OCI-LY3 (cell line): Measurements from ENCODE around the gene PPP2R5C.

Experiments
- EZH2phosphoT487 ChIP-seq: fragments of 200-600 bp; shearing (Covaris generic); IDR thresholded peaks from 2 replicates; pipeline ENCODE4 v1.6.1; 2018; ENCODE audit warnings: antibody characterized with exemption, mixed run types, low read depth
- TF ChIP-seq, protein P1 (sequence below): fragments of 200-600, 300-600 bp; sonication (generic); IDR thresholded peaks from 2 replicates; pipeline ENCODE4 v1.5.1; 2014; ENCODE audit warnings: antibody characterized with exemption, low read length, low read depth

DNA sequence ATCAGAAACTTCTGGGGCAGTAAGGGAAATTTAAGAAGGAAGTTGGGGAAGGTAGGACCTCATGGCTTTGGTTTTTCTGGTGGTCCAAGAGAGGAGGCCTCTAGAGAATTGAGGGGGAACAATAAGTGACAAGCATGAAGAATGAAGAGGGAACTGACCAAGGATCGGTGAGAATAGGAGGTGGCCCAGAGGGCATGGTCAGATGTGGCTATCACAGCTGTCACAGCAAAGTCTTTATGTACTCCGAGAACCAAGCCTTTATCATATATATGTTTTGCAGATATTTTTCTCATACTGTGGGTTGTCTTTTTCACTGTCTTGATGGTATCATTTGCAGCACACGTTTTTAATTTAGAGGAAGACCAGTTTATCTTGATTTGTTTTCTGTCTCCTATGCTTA lies 64.3 kb downstream of the PPP2R5C start:
- TF ChIP-seq, protein P1, sequence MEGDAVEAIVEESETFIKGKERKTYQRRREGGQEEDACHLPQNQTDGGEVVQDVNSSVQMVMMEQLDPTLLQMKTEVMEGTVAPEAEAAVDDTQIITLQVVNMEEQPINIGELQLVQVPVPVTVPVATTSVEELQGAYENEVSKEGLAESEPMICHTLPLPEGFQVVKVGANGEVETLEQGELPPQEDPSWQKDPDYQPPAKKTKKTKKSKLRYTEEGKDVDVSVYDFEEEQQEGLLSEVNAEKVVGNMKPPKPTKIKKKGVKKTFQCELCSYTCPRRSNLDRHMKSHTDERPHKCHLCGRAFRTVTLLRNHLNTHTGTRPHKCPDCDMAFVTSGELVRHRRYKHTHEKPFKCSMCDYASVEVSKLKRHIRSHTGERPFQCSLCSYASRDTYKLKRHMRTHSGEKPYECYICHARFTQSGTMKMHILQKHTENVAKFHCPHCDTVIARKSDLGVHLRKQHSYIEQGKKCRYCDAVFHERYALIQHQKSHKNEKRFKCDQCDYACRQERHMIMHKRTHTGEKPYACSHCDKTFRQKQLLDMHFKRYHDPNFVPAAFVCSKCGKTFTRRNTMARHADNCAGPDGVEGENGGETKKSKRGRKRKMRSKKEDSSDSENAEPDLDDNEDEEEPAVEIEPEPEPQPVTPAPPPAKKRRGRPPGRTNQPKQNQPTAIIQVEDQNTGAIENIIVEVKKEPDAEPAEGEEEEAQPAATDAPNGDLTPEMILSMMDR = no peak
- no peak for TF ChIP-seq EZH2phosphoT487
